GM19035 (cell line): ENCODE measurements around the gene SLC25A20.
"Not testable (repeated sequence)": the region's sequence is repeated elsewhere in the genome, so short reads cannot be mapped to it uniquely, and the experiment has no call there.

Experiments
- ATAC-seq: cut with Tn5 transposase; IDR thresholded peaks from one replicate; pipeline ENCODE4 v1.9.1; 2021; ENCODE audit not compliant: unreplicated experiment

The SLC25A20 gene

GRCh38 chr3:48847504-48848423, 50.9 kb downstream of the SLC25A20 start, which contains the start of gene PRKAR2A:
Gene PRKAR2A, minus strand, starts transcription at chr3:48847874. Its CDS starts 278 bp downstream, at chr3:48847596.
- peak; percentile 92 for ATAC-seq

- peak; percentile 30 for ATAC-seq
Measured at GRCh38 chr3:48847053-48847503, 51.6 kb downstream of the SLC25A20 start.

GRCh38 chr3:48845170-48845569, 53.5 kb downstream of the SLC25A20 start:
- no peak for ATAC-seq

GRCh38 chr3:48837163-48837562, 61.5 kb downstream of the SLC25A20 start:
- no peak for ATAC-seq

GRCh38 chr3:48835650-48836366, 62.9 kb downstream of the SLC25A20 start:
- ATAC-seq, result no peak

- ATAC-seq, result no peak
Measured at GRCh38 chr3:48832684-48833083, 66.0 kb downstream of the SLC25A20 start.

- ATAC-seq, result no peak
Measured at GRCh38 chr3:48830715-48831114, 68.0 kb downstream of the SLC25A20 start.

GRCh38 chr3:48829525-48829924, 69.2 kb downstream of the SLC25A20 start:
- ATAC-seq, result not testable (repeated sequence)

- not testable (repeated sequence) for ATAC-seq
Measured at GRCh38 chr3:48827874-48828273, 70.8 kb downstream of the SLC25A20 start.

GRCh38 chr3:48826451-48826850, 72.2 kb downstream of the SLC25A20 start:
- no peak for ATAC-seq

GRCh38 chr3:48820612-48821324, 77.9 kb downstream of the SLC25A20 start:
- ATAC-seq, result no peak

GRCh38 chr3:48819234-48820221, 79.2 kb downstream of the SLC25A20 start:
- ATAC-seq, result no peak

- no peak for ATAC-seq
Measured at GRCh38 chr3:48811524-48811923, 87.2 kb downstream of the SLC25A20 start.
